ENCODE data around the gene ABHD8.

GRCh38 chr19:17263712-17264640, 39.2 kb downstream of the ABHD8 start:
- TF ChIP-seq EZH2 (IDR thresholded peaks at IDR 0.05) = no peak
- TF ChIP-seq POLR2AphosphoS5 (IDR thresholded peaks at IDR 0.05; ENCODE audit: borderline replicate concordance, low read depth, low read length) = no peak
- TF ChIP-seq FOXP2 (optimal IDR thresholded peaks at IDR 0.05; ENCODE audit: control extremely low read depth, extremely low read length, insufficient read depth) = no peak

All from SK-N-MC (cell line).